Activated CD8-positive, alpha-beta memory T cell treated with anti-CD3 and anti-CD28 coated beads, Interleukin-2, amount 50 U/mL, for 1 hour (primary cell): ENCODE results near the gene BMX.

ENCODE experiments used
- DNase-seq: peaks from one replicate; pipeline ENCODE4 v3.0.0-alpha.2; 2020; ENCODE audit errors: extremely low read depth

The BMX gene

GRCh38 chrX:15500497-15500966 is at the start of gene BMX:
BMX (plus strand) TSS chrX:15500807; CDS start chrX:15508354, 7,547 bp downstream.
- DNase-seq = no peak

GRCh38 chrX:15451913-15452312 is 48.7 kb upstream of the BMX start:
- DNase-seq = no peak

- no peak for DNase-seq
Observed at GRCh38 chrX:15464704-15465103, 35.9 kb upstream of the BMX start.

- no peak for DNase-seq
Observed at GRCh38 chrX:15465347-15465746, 35.3 kb upstream of the BMX start.

- no peak for DNase-seq
Observed at GRCh38 chrX:15465896-15466651, 34.5 kb upstream of the BMX start.

- no peak for DNase-seq
Observed at GRCh38 chrX:15468036-15468435, 32.6 kb upstream of the BMX start.

- DNase-seq = no peak
Observed at GRCh38 chrX:15469613-15470012, 31.0 kb upstream of the BMX start.

GRCh38 chrX:15471028-15471427 is 29.6 kb upstream of the BMX start:
- DNase-seq = peak; percentile 13

GRCh38 chrX:15472531-15472930 is 28.1 kb upstream of the BMX start:
- DNase-seq = no peak

GRCh38 chrX:15474028-15474427 is 26.6 kb upstream of the BMX start:
- DNase-seq = no peak

GRCh38 chrX:15475021-15475420 is 25.6 kb upstream of the BMX start:
- no peak for DNase-seq

GRCh38 chrX:15475486-15475885 is 25.1 kb upstream of the BMX start:
- no peak for DNase-seq

- no peak for DNase-seq
Observed at GRCh38 chrX:15483891-15484290, 16.7 kb upstream of the BMX start.

GRCh38 chrX:15492469-15492868 is 8.1 kb upstream of the BMX start:
- DNase-seq = no peak

- no peak for DNase-seq
Observed at GRCh38 chrX:15493118-15493962, 7.3 kb upstream of the BMX start, which contains the start of gene PIR. PIR (minus strand) TSS chrX:15493333; CDS start chrX:15491257, 2,076 bp downstream.

- DNase-seq = no peak
Observed at GRCh38 chrX:15495801-15496200, 4.8 kb upstream of the BMX start.

- DNase-seq = no peak
Observed at GRCh38 chrX:15496824-15497223, 3.8 kb upstream of the BMX start.

GRCh38 chrX:15497865-15498264 is 2.7 kb upstream of the BMX start:
- DNase-seq = peak; percentile 4

GRCh38 chrX:15498741-15499140 is 1.9 kb upstream of the BMX start:
- no peak for DNase-seq

GRCh38 chrX:15499976-15500375 is 631 bp upstream of the BMX start:
- DNase-seq = no peak

GRCh38 chrX:15501506-15501905 is 899 bp downstream of the BMX start:
- DNase-seq = no peak

GRCh38 chrX:15504661-15505060 is 4.1 kb downstream of the BMX start:
- DNase-seq = no peak

- DNase-seq = no peak
Observed at GRCh38 chrX:15505101-15505500, 4.5 kb downstream of the BMX start.
